Myometrial cell (primary cell): ENCODE data around the gene NAMPT. TPM values are rescaled to one million over a fixed set of nuclear protein-coding genes. Genes with fewer than 3 reads are reported as not detected.

ENCODE experiments used
- total RNA-seq: library from RNA; depleted of rRNA; stranded (reverse); fragments of >200 nt; gene quantifications from 2 replicates; pipeline ENCODE4 v1.2.3, GENCODE V29; 2015

The NAMPT gene
- total RNA-seq = 158 and 193 TPM in 2 replicates

GRCh38 chr7:106284714-106285050, at the start of gene NAMPT:
Gene NAMPT (minus strand): TSS chr7:106284983. CDS start chr7:106284884, 99 bp downstream.

Other genes with a start within 250 kb of the NAMPT start
- 50.7 and 70.4 TPM in 2 replicates for gene SYPL1, start 172.7 kb downstream of the NAMPT start, total RNA-seq